ENCODE measurements around the gene CWC27. TPM values are rescaled to one million over a fixed set of nuclear protein-coding genes. Genes with fewer than 3 reads are reported as not detected.
A peak's percentile ranks its signal among the peaks of the same experiment; 100 is the strongest.

The CWC27 gene
- total and polyA plus RNA-seq, 2 of the 13 experiments (the other 11 are each of a cell fraction or from before 2014, with no cell fraction given) = 21.1 to 25.7 TPM

GRCh38 chr5:64768358-64769312 lies at the start of gene CWC27, which contains the start of gene SREK1IP1 (continued):
- TF ChIP-seq ZNF276 (CRISPR knock-in tag; IDR thresholded peaks at IDR 0.05; ENCODE audit: low read depth) (peak; percentile 88; the same call in 1 of the 2 replicates), MAX (IDR thresholded peaks at IDR 0.05) (peak; percentile 72), PHF20 (CRISPR knock-in tag; IDR thresholded peaks at IDR 0.05) (peak; percentile 88), FOXA1 (IDR thresholded peaks at IDR 0.05) (no peak), FOXA1 (CRISPR knock-in tag; IDR thresholded peaks at IDR 0.05) (peak; percentile 19; the same call in 1 of the 2 replicates), PPARG (CRISPR knock-in tag; conservative IDR thresholded peaks at IDR 0.05) (0 out of 2 replicates have a peak, but pooled peaks have one; percentile 16), ZNF343 (CRISPR knock-in tag; IDR thresholded peaks at IDR 0.05) (peak; percentile 58; the same call in 1 of the 2 replicates), DMAP1 (CRISPR knock-in tag; IDR thresholded peaks at IDR 0.05) (peak; percentile 93), NFE2L2 (IDR thresholded peaks at IDR 0.05; ENCODE audit: low read length) (peak; percentile 1; the same call in 1 of the 2 replicates), ZNF20 (CRISPR knock-in tag; IDR thresholded peaks at IDR 0.05) (no peak), E2F5 (CRISPR knock-in tag; conservative IDR thresholded peaks at IDR 0.05) (peak; percentile 92; the same call in 1 of the 2 replicates), ZBTB26 (CRISPR knock-in tag; IDR thresholded peaks at IDR 0.05; ENCODE audit: borderline replicate concordance) (no peak; the same call in 1 of the 2 replicates), ZSCAN22 (CRISPR knock-in tag; IDR thresholded peaks at IDR 0.05) (0 out of 2 replicates have a peak, but pooled peaks have one; percentile 36), STAT6 (CRISPR knock-in tag; IDR thresholded peaks at IDR 0.05; ENCODE audit: borderline replicate concordance) (no peak), MYC (CRISPR knock-in tag; IDR thresholded peaks at IDR 0.05; ENCODE audit: borderline replicate concordance) (peak; percentile 55), RNF219 (CRISPR knock-in tag; IDR thresholded peaks at IDR 0.05) (peak; percentile 37; the same call in 1 of the 2 replicates), ZNF44 (CRISPR knock-in tag; IDR thresholded peaks at IDR 0.05) (0 out of 2 replicates have a peak, but pooled peaks have one; percentile 60)
